H1 (cell line): ENCODE data around the gene ACAT2. TPM values are rescaled to one million over a fixed set of nuclear protein-coding genes. Genes with fewer than 3 reads are reported as not detected.
A peak's percentile ranks its signal among the peaks of the same experiment; 100 is the strongest.

Experiments
- CTCF ChIA-PET: fragments of 300-600 bp; sonication (Branson Sonifier 250); formaldehyde crosslinking; loops from one replicate; lab custom pipeline; 2021; ENCODE audit not compliant: partially characterized antibody; lab: Charles Lee
- POLR2A ChIA-PET: fragments of 300-600 bp; sonication (Branson Sonifier 250); formaldehyde crosslinking; loops from one replicate; lab custom pipeline; 2021; ENCODE audit warnings: inconsistent platforms; ENCODE audit not compliant: partially characterized antibody; lab: Charles Lee
- DNase-seq, 2 experiments: peaks; one replicate each; pipeline versions ENCODE4 v3.0.0 to v3.0.0-alpha.2; 2010 to 2022; ENCODE audit warnings: low spot score in 2 of 2, low read depth in 1 of 2, mixed read lengths in 1 of 2
- FAIRE-seq: peaks from 2 replicates; lab custom pipeline; 2011; peaks lifted over from hg19 to GRCh38; lab: Jason Lieb, UNC
- H2AFZ ChIP-seq: 2 replicates; pipeline ENCODE4 v1.8.1; 2012; ENCODE audit warnings: low read length, inconsistent platforms
- H2AK5ac ChIP-seq: 2 replicates; pipeline ENCODE4 v1.6.1; 2013; ENCODE audit warnings: low read depth, low read length
- H2BK120ac ChIP-seq: replicated peaks from 2 replicates; pipeline ENCODE3; 2013; ENCODE audit warnings: low read depth, low read length, inconsistent platforms
- H2BK12ac ChIP-seq: 2 replicates; pipeline ENCODE4 v1.6.1; 2013; ENCODE audit warnings: low read depth, low read length
- H2BK15ac ChIP-seq: 2 replicates; pipeline ENCODE4 v1.6.1; 2013; ENCODE audit warnings: low read length
- H2BK20ac ChIP-seq: 2 replicates; pipeline ENCODE4 v1.6.1; 2013; ENCODE audit warnings: low read length
- H2BK5ac ChIP-seq: 2 replicates; pipeline ENCODE4 v1.6.1; 2013; ENCODE audit warnings: low read depth, low read length
- H3K14ac ChIP-seq: 2 replicates; pipeline ENCODE4 v1.6.1; 2013; ENCODE audit warnings: inconsistent platforms; ENCODE audit not compliant: insufficient read length
- H3K18ac ChIP-seq: 2 replicates; pipeline ENCODE4 v1.6.1; 2013; ENCODE audit warnings: low read length; ENCODE audit errors: extremely low read depth
- H3K23ac ChIP-seq: 2 replicates; pipeline ENCODE4 v1.6.1; 2013; ENCODE audit warnings: inconsistent platforms; ENCODE audit not compliant: insufficient read length
- H3K23me2 ChIP-seq: 2 replicates; pipeline ENCODE4 v1.6.1; 2013; ENCODE audit warnings: low read depth, low read length
- H3K27ac ChIP-seq: 2 replicates; pipeline ENCODE4 v1.6.1; 2011; ENCODE audit warnings: low read depth, low read length, inconsistent platforms
- H3K27me3 ChIP-seq, 4 experiments: replicated peaks in 1 of 4; 1 replicate in 1 of 4; 2 replicates in 3 of 4; pipeline versions ENCODE4 v1.6.1 to v1.8.1; 2011 to 2013; ENCODE audit warnings: low read length in 3 of 4, mild to moderate bottlenecking in 3 of 4, inconsistent platforms in 2 of 4, mixed read lengths in 2 of 4, moderate library complexity in 1 of 4; ENCODE audit not compliant: control insufficient read depth in 3 of 4, insufficient read depth in 3 of 4; ENCODE audit errors: extremely low read depth in 1 of 4
- H3K36me3 ChIP-seq, 4 experiments: 2 replicates each; pipeline versions ENCODE4 v1.6.1 to v1.8.1; 2011 to 2013; ENCODE audit warnings: mild to moderate bottlenecking in 4 of 4, low read length in 3 of 4, moderate library complexity in 2 of 4, control low read depth in 1 of 4, inconsistent platforms in 1 of 4; ENCODE audit not compliant: insufficient read depth in 4 of 4, control insufficient read depth in 2 of 4
- H3K4ac ChIP-seq: replicated peaks from 2 replicates; pipeline ENCODE3; 2013; ENCODE audit warnings: low read length, low read depth, mixed read lengths, inconsistent platforms; ENCODE audit not compliant: insufficient read length
- H3K4me1 ChIP-seq, 4 experiments: replicated peaks in 1 of 4; 1 replicate in 1 of 4; 2 replicates in 3 of 4; pipeline versions ENCODE4 v1.6.1 to v1.8.1; 2011 to 2013; ENCODE audit warnings: low read length in 3 of 4, inconsistent platforms in 2 of 4, mixed read lengths in 1 of 4; ENCODE audit not compliant: insufficient read depth in 4 of 4, control insufficient read depth in 3 of 4
- H3K4me2 ChIP-seq, 2 experiments: 2 replicates each; pipeline versions ENCODE4 v1.6.1 to v1.8.1; 2011 to 2013; ENCODE audit warnings: low read depth in 2 of 2, low read length in 2 of 2, control low read depth in 1 of 2, inconsistent platforms in 1 of 2, mild to moderate bottlenecking in 1 of 2; ENCODE audit not compliant: insufficient read depth in 1 of 2
- H3K4me3 ChIP-seq, 4 experiments: fragments of 200-600, 300-600 bp in 1 of 4; sonication (generic), shearing (Covaris generic), sonication (Bioruptor Twin) in 1 of 4; 2 replicates each; pipeline versions ENCODE4 v1.5.1 to v1.8.1; 2011 to 2016; ENCODE audit warnings: low read length in 4 of 4, low read depth in 3 of 4, control low read depth in 2 of 4, inconsistent platforms in 2 of 4, mild to moderate bottlenecking in 2 of 4, mixed read lengths in 1 of 4, moderate library complexity in 1 of 4; ENCODE audit not compliant: insufficient read depth in 2 of 4; ENCODE audit errors: extremely low read depth in 1 of 4
- H3K56ac ChIP-seq: replicated peaks from 2 replicates; pipeline ENCODE3; 2013; ENCODE audit warnings: low read depth, mild to moderate bottlenecking, mixed read lengths, low read length, inconsistent platforms; ENCODE audit not compliant: insufficient read length
- H3K79me1 ChIP-seq: 2 replicates; pipeline ENCODE4 v1.6.1; 2013; ENCODE audit warnings: low read depth, low read length, control low read depth
- H3K79me2 ChIP-seq, 2 experiments: 2 replicates each; pipeline versions ENCODE4 v1.6.1 to v1.8.1; 2012 to 2013; ENCODE audit warnings: low read length in 2 of 2, mild to moderate bottlenecking in 2 of 2, inconsistent platforms in 1 of 2; ENCODE audit not compliant: insufficient read depth in 2 of 2, control insufficient read depth in 1 of 2
- H3K9ac ChIP-seq, 4 experiments: replicated peaks in 1 of 4; 1 replicate in 1 of 4; 2 replicates in 3 of 4; pipeline versions ENCODE4 v1.6.1 to v1.8.1; 2011 to 2013; ENCODE audit warnings: low read depth in 3 of 4, low read length in 3 of 4, control low read depth in 2 of 4, mild to moderate bottlenecking in 2 of 4, moderate library complexity in 2 of 4, inconsistent platforms in 1 of 4; ENCODE audit errors: extremely low read depth in 1 of 4
- H3K9me3 ChIP-seq, 2 experiments: 2 replicates each; pipeline versions ENCODE4 v1.6.1 to v1.8.1; 2012 to 2013; ENCODE audit warnings: mild to moderate bottlenecking in 2 of 2, moderate library complexity in 2 of 2, control low read depth in 1 of 2, inconsistent platforms in 1 of 2, low read depth in 1 of 2, low read length in 1 of 2, mixed read lengths in 1 of 2; ENCODE audit not compliant: insufficient read depth in 2 of 2
- H4K20me1 ChIP-seq, 2 experiments: replicated peaks in 1 of 2; 2 replicates each; pipeline versions ENCODE3 to v1.8.1; 2011 to 2013; ENCODE audit warnings: inconsistent platforms in 2 of 2, low read length in 2 of 2, mild to moderate bottlenecking in 1 of 2; ENCODE audit not compliant: insufficient read depth in 2 of 2, control insufficient read depth in 1 of 2
- H4K5ac ChIP-seq: 2 replicates; pipeline ENCODE4 v1.6.1; 2013; ENCODE audit warnings: low read length, low read depth, mixed read lengths, inconsistent platforms; ENCODE audit not compliant: insufficient read length
- H4K8ac ChIP-seq: 2 replicates; pipeline ENCODE4 v1.8.0; 2013; ENCODE audit warnings: mild to moderate bottlenecking, moderate library complexity, low read length, inconsistent platforms; ENCODE audit not compliant: insufficient read depth; ENCODE audit errors: extremely low read depth
- H4K91ac ChIP-seq: replicated peaks from 2 replicates; pipeline ENCODE3; 2013; ENCODE audit warnings: low read length, mixed read lengths, inconsistent platforms; ENCODE audit not compliant: insufficient read length
- BACH1 ChIP-seq: IDR thresholded peaks from 2 replicates; pipeline ENCODE4 v1.6.1; 2012; ENCODE audit warnings: low read length, improper control_type of control experiment
- BCL11A ChIP-seq, 2 experiments: IDR thresholded peaks; one replicate each; pipeline ENCODE4 v1.6.1; 2011; ENCODE audit warnings: low read depth in 2 of 2, low read length in 2 of 2, mild to moderate bottlenecking in 2 of 2
- CBX5 ChIP-seq: fragments of 300-800, 300-1000 bp; sonication (generic); IDR thresholded peaks from 2 replicates; pipeline ENCODE4 v1.7.1; 2016; ENCODE audit warnings: antibody characterized with exemption, low read length, low read depth
- CEBPB ChIP-seq: IDR thresholded peaks from 2 replicates; pipeline ENCODE4 v1.6.1; 2012; ENCODE audit warnings: low read depth, low read length
- HDAC6 ChIP-seq: IDR thresholded peaks from one replicate; pipeline ENCODE4 v1.7.1; 2012; ENCODE audit warnings: low read depth, mild to moderate bottlenecking, inconsistent platforms, low read length, moderate library complexity
- KDM1A ChIP-seq: fragments of 200-600, 300-600 bp; sonication (generic); IDR thresholded peaks from 2 replicates; pipeline ENCODE4 v1.7.1; 2016; ENCODE audit warnings: mild to moderate bottlenecking, low read length, borderline replicate concordance
- POLR2AphosphoS5 ChIP-seq: IDR thresholded peaks from 2 replicates; pipeline ENCODE4 v1.6.1; 2011; ENCODE audit warnings: low read depth, low read length
- SP1 ChIP-seq: IDR thresholded peaks from 2 replicates; pipeline ENCODE4 v1.6.1; 2011; ENCODE audit warnings: low read depth, low read length
- SRF ChIP-seq: IDR thresholded peaks from 2 replicates; pipeline ENCODE4 v1.6.1; 2011; ENCODE audit warnings: mild to moderate bottlenecking, low read depth, low read length, moderate library complexity
- TAF7 ChIP-seq: optimal IDR thresholded peaks from 2 replicates; pipeline ENCODE3; 2011; ENCODE audit warnings: low read depth, mild to moderate bottlenecking, inconsistent platforms, low read length, moderate library complexity, borderline replicate concordance
- USF2 ChIP-seq: IDR thresholded peaks from 2 replicates; pipeline ENCODE4 v1.6.1; 2011; ENCODE audit warnings: low read length, improper control_type of control experiment
- WGBS, 2 experiments: shearing (Covaris generic) in 1 of 2; methylation state at CpG; one replicate each; pipeline versions ENCODE4 v1.1.6 to v1.1.7; 2013 to 2015; ENCODE audit warnings: low lambda C conversion rate in 2 of 2, mixed read lengths in 2 of 2, inconsistent platforms in 1 of 2, low coverage in 1 of 2, missing lambda C conversion rate in 1 of 2; ENCODE audit not compliant: insufficient replicate concordance in 2 of 2, insufficient coverage in 1 of 2, insufficient read length in 1 of 2; ENCODE audit errors: extremely low coverage in 1 of 2, missing lambda C conversion rate in 1 of 2; 5-methylcytosine and 5-hydroxymethylcytosine counted together
- polyA plus RNA-seq, 7 experiments: library from polyadenylated mRNA; depleted of rRNA in 3 of 7; stranded (reverse) in 5 of 7; unstranded in 2 of 7; fragments of >200 nt in 5 of 7; fragments of 200-250 nt in 2 of 7; gene quantifications; 1 replicate in 5 of 7; 2 replicates in 1 of 7; 4 replicates in 1 of 7; pipeline versions ENCODE4 v1.2.1 to v1.2.3, GENCODE V29; 2011 to 2013; ENCODE audit warnings: missing spikeins in 2 of 7, mixed read lengths in 2 of 7
- total RNA-seq: library from RNA; stranded (reverse); fragmentation: NEBNext Ultra II Directional; extraction: Animal tissue kit (Norgen Biotek cat#: 25700); gene quantifications from 2 replicates; pipeline ENCODE4 v1.2.1, GENCODE V29; 2021

Gene ACAT2
- total and polyA plus RNA-seq, 2 of the 8 experiments (the other 6 are each of a cell fraction or from before 2014, with no cell fraction given), result 61.6 to 166 TPM

- H2AFZ ChIP-seq, result no peak overlapping the region
- TF ChIP-seq CEBPB, result no peak
- no peak for TF ChIP-seq BCL11A (IDR thresholded peaks at IDR 0.05; ENCODE audit: low read depth in 2 of 2, low read length in 2 of 2)
- no peak for TF ChIP-seq HDAC6
- TF ChIP-seq SP1, result no peak
- TF ChIP-seq TAF7, result no peak
- no peak for TF ChIP-seq BACH1
- TF ChIP-seq CBX5, result no peak
- no peak for TF ChIP-seq KDM1A
- no peak for TF ChIP-seq USF2
- no peak for TF ChIP-seq POLR2AphosphoS5
- TF ChIP-seq SRF, result no peak
Observed at GRCh38 chr6:159730332-159730676, 31.5 kb upstream of the ACAT2 start.

More at GRCh38 chr6:159730332-159730676, 31.5 kb upstream of the ACAT2 start:
- Histone ChIP-seq H3K4me3 (peak overlapping the region in 1 of 4 experiments; percentile 98; a peak in 2 of 8 replicates), H3K79me2 (peaks cover 65 to 91% of the 10 kb centered on the region in 2 experiments), H2BK12ac (no peak overlapping the region), H3K9ac (no peak overlapping the region; a peak in 1 of 7 replicates), H2BK5ac (no peak overlapping the region), H3K9me3 (no peaks in the 10 kb centered on the region), H4K8ac (no peak overlapping the region), H3K4me1 (peaks cover 0 to 6% (median 3%) of the 10 kb centered on the region in 4 experiments; a peak in 3 of 7 replicates), H3K79me1 (no peaks in the 10 kb centered on the region), H3K27me3 (no peaks in the 10 kb centered on the region), H3K4me2 (peak overlapping the region; percentile 67 to 77; a peak in 3 of 4 replicates), H2BK15ac (no peak overlapping the region), H3K36me3 (peaks cover 0 to 14% (median 0%) of the 10 kb centered on the region in 4 experiments; a peak in 2 of 8 replicates), H2BK120ac (no peak overlapping the region), H3K23ac (no peak overlapping the region), H3K23me2 (no peaks in the 10 kb centered on the region), H3K18ac (no peak overlapping the region), H3K56ac (no peak overlapping the region), H3K4ac (no peak overlapping the region), H4K91ac (no peak overlapping the region), H4K5ac (no peak overlapping the region), H4K20me1 (peaks cover 20 to 28% of the 10 kb centered on the region in 2 experiments), H2AK5ac (no peak overlapping the region), H2BK20ac (no peak overlapping the region), H3K14ac (no peak overlapping the region), H3K27ac (no peak overlapping the region)
- DNase-seq (no peak), FAIRE-seq (no peak)
- POLR2A ChIA-PET, result interaction anchor here (1.8 to 6.7 kb wide), 6 partner anchors 7 to 59 kb away, joined by 4 to 86 read pairs (median 30); partner anchors contain the start of genes ACAT2, MRPL18, SOD2 and TCP1
- CTCF ChIA-PET, result interaction anchor here (0.9 to 2.1 kb wide), 4 partner anchors 10 to 33 kb away, joined by 3 to 8 read pairs (median 4); no protein-coding TSS in a partner anchor
- 89% methylated on average over 6 of the region's 6 CpGs; no CpG with 5 or more reads in 1 of the 2 experiments for WGBS, 2 experiments
